HEK293T (cell line): ENCODE measurements around the gene ADCY1.

Source experiments
- ARNT ChIP-seq: fragments of 450-650 bp; IDR thresholded peaks from 2 replicates; pipeline ENCODE4 v1.6.1; 2017; ENCODE audit warnings: mild to moderate bottlenecking
- ELF4 ChIP-seq: fragments of 450-650 bp; IDR thresholded peaks from 2 replicates; pipeline ENCODE4 v1.6.1; 2017; ENCODE audit warnings: antibody characterized with exemption
- FOXM1 ChIP-seq: fragments of 450-650 bp; IDR thresholded peaks from 2 replicates; pipeline ENCODE4 v1.6.1; 2017; ENCODE audit warnings: mild to moderate bottlenecking, borderline replicate concordance
- HDGF ChIP-seq: fragments of 450-650 bp; IDR thresholded peaks from 2 replicates; pipeline ENCODE4 v1.6.1; 2017; ENCODE audit warnings: antibody characterized with exemption, borderline replicate concordance
- SUZ12 ChIP-seq: fragments of 450-650 bp; IDR thresholded peaks from 2 replicates; pipeline ENCODE4 v1.6.1; 2016; ENCODE audit warnings: mild to moderate bottlenecking
- TARDBP ChIP-seq: fragments of 450-650 bp; IDR thresholded peaks from 2 replicates; pipeline ENCODE4 v1.6.1; 2016
- ZNF384 ChIP-seq: fragments of 450-650 bp; IDR thresholded peaks from 2 replicates; pipeline ENCODE4 v1.6.1; 2016

DNA sequence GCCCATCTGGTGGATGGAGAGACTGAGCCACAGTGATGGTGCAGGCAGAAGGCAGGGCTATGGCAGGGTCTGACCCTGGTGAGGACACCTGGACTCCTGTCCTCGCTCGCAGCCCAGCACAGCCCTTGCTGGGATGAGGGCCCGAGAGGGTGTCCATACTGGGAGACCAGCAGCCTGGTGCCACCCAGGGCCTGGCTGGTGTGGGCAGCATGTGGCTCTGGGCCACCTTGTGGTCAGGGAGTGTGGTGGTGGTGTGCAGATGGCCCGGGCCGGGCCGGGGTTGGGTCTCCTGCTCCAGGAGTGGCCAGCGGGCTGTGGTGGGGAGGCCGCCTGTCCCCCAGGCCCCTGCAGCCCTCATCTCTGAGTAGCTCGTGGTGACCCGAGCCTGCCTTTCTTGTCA lies 14.9 kb downstream of the ADCY1 start:
- TF ChIP-seq ELF4 = no peak
- TF ChIP-seq HDGF = no peak
- TF ChIP-seq TARDBP = no peak
- no peak for TF ChIP-seq FOXM1
- no peak for TF ChIP-seq SUZ12
- TF ChIP-seq ARNT = no peak
- no peak for TF ChIP-seq ZNF384
